ENCODE results near the gene GPR139. TPM values are rescaled to one million over a fixed set of nuclear protein-coding genes. Genes with fewer than 3 reads are reported as not detected.

GPR139 gene
- total RNA-seq, 1 experiment from 2014 or later = not detected

DNA sequence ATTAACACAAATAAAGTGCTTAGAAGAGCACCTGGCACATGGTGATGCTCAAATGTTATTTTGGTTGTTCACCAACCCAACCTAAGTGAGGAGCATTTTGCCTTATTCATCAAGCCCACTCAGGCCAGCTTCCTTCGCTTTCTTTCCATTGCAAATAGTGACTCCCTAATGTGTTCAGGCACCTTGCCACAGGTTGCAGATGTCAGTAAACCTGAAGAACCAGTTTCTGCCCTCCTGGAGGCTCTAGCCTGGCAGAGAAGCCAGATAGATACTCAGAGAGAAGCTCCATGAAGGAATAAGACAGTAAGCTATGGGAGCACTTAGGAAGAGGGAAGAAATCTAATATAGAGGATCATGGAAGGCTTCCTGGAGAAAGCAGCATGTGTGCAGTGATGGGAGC lies 23.9 kb downstream of the GPR139 start:
- H3K4me2 ChIP-seq (ENCODE audit: low read length) = no peak overlapping the region
- no peak for TF ChIP-seq EZH2 (IDR thresholded peaks at IDR 0.05; ENCODE audit: low read length, unreplicated experiment)
- TF ChIP-seq EZH2phosphoT487 (IDR thresholded peaks at IDR 0.05; ENCODE audit: borderline replicate concordance, low read length) = no peak
- TF ChIP-seq, protein P1, sequence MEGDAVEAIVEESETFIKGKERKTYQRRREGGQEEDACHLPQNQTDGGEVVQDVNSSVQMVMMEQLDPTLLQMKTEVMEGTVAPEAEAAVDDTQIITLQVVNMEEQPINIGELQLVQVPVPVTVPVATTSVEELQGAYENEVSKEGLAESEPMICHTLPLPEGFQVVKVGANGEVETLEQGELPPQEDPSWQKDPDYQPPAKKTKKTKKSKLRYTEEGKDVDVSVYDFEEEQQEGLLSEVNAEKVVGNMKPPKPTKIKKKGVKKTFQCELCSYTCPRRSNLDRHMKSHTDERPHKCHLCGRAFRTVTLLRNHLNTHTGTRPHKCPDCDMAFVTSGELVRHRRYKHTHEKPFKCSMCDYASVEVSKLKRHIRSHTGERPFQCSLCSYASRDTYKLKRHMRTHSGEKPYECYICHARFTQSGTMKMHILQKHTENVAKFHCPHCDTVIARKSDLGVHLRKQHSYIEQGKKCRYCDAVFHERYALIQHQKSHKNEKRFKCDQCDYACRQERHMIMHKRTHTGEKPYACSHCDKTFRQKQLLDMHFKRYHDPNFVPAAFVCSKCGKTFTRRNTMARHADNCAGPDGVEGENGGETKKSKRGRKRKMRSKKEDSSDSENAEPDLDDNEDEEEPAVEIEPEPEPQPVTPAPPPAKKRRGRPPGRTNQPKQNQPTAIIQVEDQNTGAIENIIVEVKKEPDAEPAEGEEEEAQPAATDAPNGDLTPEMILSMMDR (conservative IDR thresholded peaks at IDR 0.05; ENCODE audit: low read depth, low read length) = no peak
- DNase-seq (peak; percentile 37), ATAC-seq (no peak)
- H3K79me2 ChIP-seq (ENCODE audit: low read length) = no peaks in the 10 kb centered on the region
- no peaks in the 10 kb centered on the region for H3K4me1 ChIP-seq (ENCODE audit: insufficient read depth, low read length)
- H3K36me3 ChIP-seq (ENCODE audit: low read depth, low read length) = no peaks in the 10 kb centered on the region
- H3K9me2 ChIP-seq (replicated peaks; ENCODE audit: low read length) = no peaks in the 10 kb centered on the region
- BruUV-seq (replicated peaks) = no TSS peak
- POLR2A ChIA-PET (ENCODE audit: unreplicated experiment) = no interaction called here
- no peak overlapping the region for H2AFZ ChIP-seq (ENCODE audit: low read length)
- H3K27ac ChIP-seq (ENCODE audit: low read length) = no peak overlapping the region
- CTCF ChIA-PET = no interaction called here
- no peak overlapping the region for H3K9ac ChIP-seq (ENCODE audit: low read length)
- no peaks in the 10 kb centered on the region for H3K9me3 ChIP-seq (ENCODE audit: low read length)
- H3K27me3 ChIP-seq (ENCODE audit: low read length) = no peaks in the 10 kb centered on the region
- H3K4me3 ChIP-seq (ENCODE audit: low read length) = no peak overlapping the region
- intact Hi-C loops (cut with micrococcal nuclease) = no loop called here
- no peaks in the 10 kb centered on the region for H4K20me1 ChIP-seq (ENCODE audit: low read length)
- H3F3A ChIP-seq (ENCODE audit: low read length, unreplicated experiment) = no peaks in the 10 kb centered on the region

DNA sequence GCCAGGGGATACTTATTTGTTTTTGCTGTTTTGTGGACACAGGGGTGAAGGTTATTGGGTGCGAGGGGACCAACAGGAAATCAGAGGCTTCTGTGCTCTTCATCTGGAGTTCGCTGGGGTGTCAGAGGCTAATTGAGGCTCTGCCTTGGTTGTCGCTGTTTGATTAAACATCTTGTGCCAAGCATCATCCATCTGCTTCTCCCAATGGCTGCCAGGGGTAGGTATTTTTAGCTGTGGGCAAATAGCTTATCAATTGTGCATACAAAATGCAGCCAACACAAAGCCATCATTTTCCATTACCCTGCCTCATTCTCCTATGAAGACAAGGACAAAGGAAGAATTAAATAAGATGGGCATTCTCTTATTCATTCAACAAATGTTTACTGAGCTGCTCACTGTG lies 27.8 kb downstream of the GPR139 start:
- ATAC-seq = no peak

DNA sequence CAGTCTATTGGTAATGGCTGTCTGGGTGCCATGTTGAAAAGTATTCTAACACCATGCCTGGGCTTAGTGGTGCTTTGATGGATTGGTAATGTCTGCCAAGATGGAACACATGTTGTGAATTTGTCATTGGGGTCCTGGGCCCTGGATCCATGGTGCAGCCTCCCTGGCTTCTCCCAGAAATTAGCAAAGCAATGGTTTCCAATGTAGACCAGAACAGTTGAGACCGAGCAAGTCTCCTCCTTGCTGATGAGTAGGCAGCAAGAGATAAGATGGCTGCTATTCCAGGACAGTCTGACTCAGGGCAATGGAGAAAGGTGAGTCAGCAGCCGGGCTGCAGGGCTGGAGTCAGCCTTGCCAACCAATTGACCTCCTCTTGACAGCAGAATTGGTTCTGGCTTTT lies 30.8 kb downstream of the GPR139 start:
- Histone ChIP-seq H4K20me1 (ENCODE audit: low read length) (no peaks in the 10 kb centered on the region), H3K4me3 (ENCODE audit: low read length) (no peak overlapping the region), H3K27ac (ENCODE audit: low read length) (no peak overlapping the region), H2AFZ (ENCODE audit: low read length) (no peak overlapping the region), H3K27me3 (ENCODE audit: low read length) (peaks cover 9% of the 10 kb centered on the region; the same call in 1 of the 2 replicates), H3K4me1 (ENCODE audit: insufficient read depth, low read length) (no peaks in the 10 kb centered on the region), H3K36me3 (ENCODE audit: low read depth, low read length) (no peaks in the 10 kb centered on the region), H3K4me2 (ENCODE audit: low read length) (no peak overlapping the region), H3K9me3 (ENCODE audit: low read length) (no peaks in the 10 kb centered on the region), H3K9me2 (replicated peaks; ENCODE audit: low read length) (no peaks in the 10 kb centered on the region), H3K79me2 (ENCODE audit: low read length) (no peaks in the 10 kb centered on the region), H3K9ac (ENCODE audit: low read length) (no peak overlapping the region), H3F3A (ENCODE audit: low read length, unreplicated experiment) (no peaks in the 10 kb centered on the region)
- BruUV-seq (replicated peaks) = no TSS peak
- ATAC-seq (no peak), DNase-seq (no peak)
- intact Hi-C loops (cut with micrococcal nuclease) = no loop called here
- TF ChIP-seq EZH2phosphoT487 (IDR thresholded peaks at IDR 0.05; ENCODE audit: borderline replicate concordance, low read length) (no peak), EZH2 (IDR thresholded peaks at IDR 0.05; ENCODE audit: low read length, unreplicated experiment) (no peak)
- TF ChIP-seq, protein P1 (conservative IDR thresholded peaks at IDR 0.05; ENCODE audit: low read depth, low read length) = no peak
- CTCF ChIA-PET = no interaction called here
- POLR2A ChIA-PET (ENCODE audit: unreplicated experiment) = no interaction called here

More for the DNA sequence above, 27.8 kb downstream of the GPR139 start:
- no peak overlapping the region for H2AFZ ChIP-seq (ENCODE audit: low read length)
- no peak overlapping the region for H3K9ac ChIP-seq (ENCODE audit: low read length)
- no peak for DNase-seq
- TF ChIP-seq, protein P1 (conservative IDR thresholded peaks at IDR 0.05; ENCODE audit: low read depth, low read length) = no peak
- TF ChIP-seq EZH2phosphoT487 (IDR thresholded peaks at IDR 0.05; ENCODE audit: borderline replicate concordance, low read length) (no peak), EZH2 (IDR thresholded peaks at IDR 0.05; ENCODE audit: low read length, unreplicated experiment) (no peak)
- POLR2A ChIA-PET (ENCODE audit: unreplicated experiment) = no interaction called here
- H3K4me2 ChIP-seq (ENCODE audit: low read length) = no peak overlapping the region
- H3K4me1 ChIP-seq (ENCODE audit: insufficient read depth, low read length) = no peaks in the 10 kb centered on the region
- no peaks in the 10 kb centered on the region for H3K9me3 ChIP-seq (ENCODE audit: low read length)
- H3K9me2 ChIP-seq (replicated peaks; ENCODE audit: low read length) = no peaks in the 10 kb centered on the region
- CTCF ChIA-PET = no interaction called here
- no peak overlapping the region for H3K27ac ChIP-seq (ENCODE audit: low read length)
- no peaks in the 10 kb centered on the region for H4K20me1 ChIP-seq (ENCODE audit: low read length)
- intact Hi-C loops (cut with micrococcal nuclease) = no loop called here
- no peaks in the 10 kb centered on the region for H3F3A ChIP-seq (ENCODE audit: low read length, unreplicated experiment)
- no TSS peak for BruUV-seq (replicated peaks)
- no peaks in the 10 kb centered on the region for H3K79me2 ChIP-seq (ENCODE audit: low read length)
- no peaks in the 10 kb centered on the region for H3K27me3 ChIP-seq (ENCODE audit: low read length)
- no peak overlapping the region for H3K4me3 ChIP-seq (ENCODE audit: low read length)
- no peaks in the 10 kb centered on the region for H3K36me3 ChIP-seq (ENCODE audit: low read depth, low read length)

Measured in PC-3 (cell line).